ENCODE results near the gene BAX. TPM values are rescaled to one million over a fixed set of nuclear protein-coding genes. Genes with fewer than 3 reads are reported as not detected.

BAX gene
- total and polyA plus RNA-seq, 2 of the 13 experiments (the other 11 are each of a cell fraction or from before 2014, with no cell fraction given), result 139 to 176 TPM

GRCh38 chr19:48993175-48994034, 38.7 kb downstream of the BAX start, which contains the start of the genes GYS1 and RUVBL2 (continued):
- TF ChIP-seq MXD3 (CRISPR knock-in tag; IDR thresholded peaks at IDR 0.05) (0 out of 2 replicates have a peak, but pooled peaks have one; percentile 70), SOX6 (IDR thresholded peaks at IDR 0.05) (no peak), SOX6 (CRISPR knock-in tag; IDR thresholded peaks at IDR 0.05) (0 out of 2 replicates have a peak, but pooled peaks have one; percentile 35), PLSCR1 (CRISPR knock-in tag; IDR thresholded peaks at IDR 0.05; ENCODE audit: borderline replicate concordance) (no peak), JUND (CRISPR knock-in tag; IDR thresholded peaks at IDR 0.05) (0 out of 2 replicates have a peak, but pooled peaks have one; percentile 45), KDM3A (CRISPR knock-in tag; IDR thresholded peaks at IDR 0.05; ENCODE audit: low read depth) (no peak), ZHX2 (IDR thresholded peaks at IDR 0.05; ENCODE audit: low read depth) (peak; percentile 30; the same call in 1 of the 2 replicates), ZHX2 (CRISPR knock-in tag; IDR thresholded peaks at IDR 0.05; ENCODE audit: borderline replicate concordance) (no peak), ELF1 (CRISPR knock-in tag; IDR thresholded peaks at IDR 0.05) (peak; percentile 53), ELF3 (CRISPR knock-in tag; IDR thresholded peaks at IDR 0.05) (peak; percentile 74), CEBPG (CRISPR knock-in tag; IDR thresholded peaks at IDR 0.05) (peak; percentile 79), TBX3 (IDR thresholded peaks at IDR 0.05; ENCODE audit: borderline replicate concordance) (peak; percentile 50; the same call in 1 of the 2 replicates), RFXANK (CRISPR knock-in tag; IDR thresholded peaks at IDR 0.05) (peak; percentile 56; the same call in 1 of the 2 replicates), ZMAT3 (CRISPR knock-in tag; conservative IDR thresholded peaks at IDR 0.05) (peak; percentile 85; the same call in 1 of the 2 replicates), ATF1 (CRISPR knock-in tag; IDR thresholded peaks at IDR 0.05) (peak; percentile 84), HNF1A (IDR thresholded peaks at IDR 0.05; ENCODE audit: low read depth) (peak; percentile 43; the same call in 1 of the 2 replicates), HNF1A (CRISPR knock-in tag; IDR thresholded peaks at IDR 0.05; ENCODE audit: borderline replicate concordance) (no peak), SP4 (CRISPR knock-in tag; IDR thresholded peaks at IDR 0.05) (peak; percentile 99)
